IPS-11a (cell line): ENCODE data around the gene CDYL2.

ENCODE experiments used
- H3K4me3 ChIP-seq: one replicate; pipeline ENCODE4 v1.5.1; 2013; ENCODE audit warnings: low read depth, low read length, control low read depth

The CDYL2 gene

DNA sequence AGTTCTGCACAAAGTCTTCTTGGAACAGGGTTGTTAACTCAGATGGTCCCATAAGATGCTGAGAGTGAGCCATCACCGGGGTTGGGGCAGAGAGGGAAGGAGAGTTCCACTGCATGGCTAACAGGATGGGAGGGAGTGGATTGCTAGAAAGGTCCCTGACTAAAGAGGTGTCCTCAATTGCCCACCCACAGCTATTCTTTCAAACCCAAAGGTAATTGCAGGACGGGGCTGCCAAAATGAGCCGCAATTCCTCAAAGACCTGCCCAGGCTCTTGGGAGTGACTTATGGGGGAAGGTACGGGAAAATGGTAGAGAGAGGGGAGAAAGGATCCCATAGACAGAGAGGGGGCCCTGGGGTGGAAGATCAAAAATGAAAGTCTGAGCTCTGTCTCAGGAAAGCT lies 203.2 kb downstream of the CDYL2 start:
- H3K4me3 ChIP-seq: no peak overlapping the region

DNA sequence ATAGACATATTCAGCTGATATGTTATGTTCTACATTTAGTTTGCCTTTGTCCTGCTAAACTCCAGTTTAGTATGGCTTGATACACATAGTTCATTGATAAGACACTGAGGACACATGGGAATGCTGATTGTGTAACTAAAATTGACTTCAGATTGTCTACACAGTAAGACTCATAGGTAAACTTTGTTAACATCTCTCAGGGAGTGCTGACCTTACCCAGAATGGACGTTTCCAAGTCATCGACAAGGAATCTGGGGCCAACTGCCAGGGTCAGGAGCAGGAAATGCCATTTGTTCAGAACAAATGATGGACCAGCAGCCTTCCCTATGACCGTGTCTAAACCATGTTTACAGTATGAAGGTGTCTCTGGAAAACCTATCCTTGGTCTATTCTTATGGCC lies 204.9 kb downstream of the CDYL2 start:
- H3K4me3 ChIP-seq: no peak overlapping the region

GRCh38 chr16:80596507-80597207 lies 207.7 kb downstream of the CDYL2 start:
- no peak overlapping the region for H3K4me3 ChIP-seq

DNA sequence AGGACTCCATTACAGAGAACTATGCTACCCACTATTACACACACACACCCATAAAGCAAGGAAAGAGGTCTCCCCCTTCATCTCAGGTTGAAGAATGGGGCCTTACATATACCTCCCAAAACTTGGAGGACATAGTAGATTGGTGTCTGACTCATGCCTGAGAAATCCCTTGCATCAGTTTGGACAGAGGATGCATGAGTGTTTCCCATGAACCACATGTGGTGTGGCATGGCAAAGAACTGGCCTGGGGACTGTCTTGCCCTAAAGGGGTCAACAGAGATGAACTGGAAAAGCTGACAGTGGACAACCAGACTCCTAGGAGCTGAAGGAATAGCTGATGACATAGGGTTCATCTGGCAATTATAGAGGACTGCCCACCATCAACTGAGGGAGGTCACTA lies 209.6 kb downstream of the CDYL2 start:
- H3K4me3 ChIP-seq: no peak overlapping the region

DNA sequence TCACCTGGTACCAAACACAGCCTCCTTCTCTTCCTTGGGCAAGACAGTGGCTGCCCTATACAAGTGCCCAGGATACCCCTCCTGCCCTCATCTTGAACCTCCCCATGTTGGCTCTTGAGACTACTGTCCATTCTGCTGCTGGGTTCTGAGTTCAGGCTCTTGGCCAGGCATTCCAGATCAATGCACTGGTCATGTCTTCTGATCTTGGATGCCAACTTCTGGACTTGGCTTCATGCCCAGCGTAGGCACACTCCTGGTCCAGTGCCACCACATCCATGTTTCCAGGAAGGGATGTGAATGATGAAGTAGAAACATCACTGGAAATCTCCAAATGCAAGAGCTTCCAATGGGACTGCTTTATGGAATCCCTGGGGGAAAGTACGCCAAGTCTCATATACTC lies 212.1 kb downstream of the CDYL2 start:
- H3K4me3 ChIP-seq: no peak overlapping the region

DNA sequence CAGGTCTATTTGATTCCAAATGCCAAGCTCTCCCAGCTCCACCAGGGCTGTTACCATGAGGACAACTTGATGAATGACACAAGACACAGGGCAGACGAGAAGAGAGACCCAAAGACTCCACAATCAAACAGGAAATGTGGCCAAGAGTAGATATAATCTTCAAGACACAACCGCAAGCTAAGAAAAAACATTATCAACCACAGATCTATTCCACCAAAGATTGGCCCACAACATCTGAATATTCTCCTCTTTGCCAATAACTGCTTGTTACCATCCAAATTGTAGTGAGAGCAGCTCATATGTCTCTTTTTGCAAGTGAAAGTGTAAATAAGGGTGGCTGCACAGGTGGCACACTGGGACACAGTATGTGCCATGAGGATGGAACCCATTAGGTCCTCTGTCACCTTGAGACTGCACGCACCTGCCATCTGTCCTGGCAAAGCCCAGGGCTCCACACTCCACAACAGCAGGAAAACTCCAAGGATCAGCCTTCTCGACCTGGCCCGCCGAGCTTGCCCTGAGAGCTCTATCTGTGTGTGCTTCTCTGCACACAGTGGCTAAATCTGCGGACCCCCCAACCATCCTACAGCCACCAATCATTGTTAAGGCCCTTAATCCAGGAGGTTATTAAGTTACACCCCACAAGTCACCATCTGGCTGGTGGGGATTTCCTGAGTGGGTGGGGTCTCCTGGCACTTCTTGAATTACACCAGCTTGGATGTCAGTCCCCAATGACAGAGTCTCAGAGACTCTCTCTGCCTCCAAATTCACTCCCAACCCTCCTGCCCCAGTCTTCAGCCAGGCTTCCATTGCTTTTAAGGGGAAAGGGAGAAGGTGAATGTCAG lies 213.1 kb downstream of the CDYL2 start:
- no peak overlapping the region for H3K4me3 ChIP-seq

DNA sequence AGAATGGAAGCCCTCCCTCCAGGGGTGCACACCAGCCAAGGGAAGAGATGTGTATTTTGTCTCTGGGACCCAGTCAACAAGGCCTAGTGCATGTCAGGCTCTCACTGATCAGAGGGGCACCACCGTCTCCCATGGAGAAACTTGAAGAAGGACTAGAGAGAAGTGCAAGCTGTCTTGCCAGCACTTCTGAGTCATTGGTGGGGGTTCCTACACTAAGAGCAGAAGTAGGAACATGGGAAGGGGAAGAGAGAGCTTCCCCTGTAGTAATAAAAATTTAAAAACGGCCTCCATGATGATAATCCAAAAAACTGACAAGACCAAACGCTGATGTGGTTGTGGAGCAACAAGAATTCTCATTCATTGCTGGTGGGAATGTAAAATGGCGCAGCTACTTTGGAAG lies 217.3 kb downstream of the CDYL2 start:
- no peak overlapping the region for H3K4me3 ChIP-seq

DNA sequence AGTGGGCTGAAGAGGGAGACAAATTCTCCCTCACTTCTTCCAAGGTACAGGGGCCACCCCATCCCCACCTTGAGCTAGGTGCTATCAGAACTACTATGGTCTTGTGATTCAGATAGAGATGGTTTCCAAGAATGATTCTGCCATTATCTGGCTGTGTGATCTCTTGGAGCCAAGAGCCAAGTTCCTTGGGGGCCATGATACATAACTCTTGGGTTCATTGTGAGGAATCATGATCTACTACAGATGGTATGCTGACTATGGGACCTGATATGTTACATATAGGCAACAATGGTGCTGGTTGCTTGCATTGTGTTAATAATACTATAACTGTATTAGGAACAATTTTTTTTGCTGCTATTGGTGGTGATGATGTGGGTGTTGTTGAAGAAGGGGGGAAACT lies 217.9 kb downstream of the CDYL2 start:
- no peak overlapping the region for H3K4me3 ChIP-seq

- no peak overlapping the region for H3K4me3 ChIP-seq
These were observed 218.6 kb downstream of the CDYL2 start for GRCh38 chr16:80585764-80586163.

DNA sequence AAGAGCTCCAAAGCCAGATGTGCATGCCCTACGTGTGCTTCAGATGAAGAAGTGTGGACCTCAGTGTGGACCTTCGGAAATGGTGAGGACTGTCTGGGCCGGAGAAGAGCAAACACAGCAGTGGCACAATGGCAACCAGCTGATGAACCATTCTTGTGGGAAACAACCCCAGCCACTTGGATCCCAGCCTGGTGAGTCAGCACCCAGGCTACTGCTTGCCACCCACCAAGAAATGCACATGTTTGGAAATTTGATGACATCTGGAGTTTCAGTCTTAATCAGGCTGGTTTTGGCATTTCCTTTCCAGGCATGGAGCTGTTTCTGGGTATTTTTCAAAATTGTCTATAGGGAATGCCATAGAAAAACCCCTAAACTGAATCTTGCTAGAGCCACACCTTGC lies 220.9 kb downstream of the CDYL2 start:
- H3K4me3 ChIP-seq: no peak overlapping the region

- H3K4me3 ChIP-seq: no peak overlapping the region
These were observed 224.1 kb downstream of the CDYL2 start for GRCh38 chr16:80580109-80580832.

DNA sequence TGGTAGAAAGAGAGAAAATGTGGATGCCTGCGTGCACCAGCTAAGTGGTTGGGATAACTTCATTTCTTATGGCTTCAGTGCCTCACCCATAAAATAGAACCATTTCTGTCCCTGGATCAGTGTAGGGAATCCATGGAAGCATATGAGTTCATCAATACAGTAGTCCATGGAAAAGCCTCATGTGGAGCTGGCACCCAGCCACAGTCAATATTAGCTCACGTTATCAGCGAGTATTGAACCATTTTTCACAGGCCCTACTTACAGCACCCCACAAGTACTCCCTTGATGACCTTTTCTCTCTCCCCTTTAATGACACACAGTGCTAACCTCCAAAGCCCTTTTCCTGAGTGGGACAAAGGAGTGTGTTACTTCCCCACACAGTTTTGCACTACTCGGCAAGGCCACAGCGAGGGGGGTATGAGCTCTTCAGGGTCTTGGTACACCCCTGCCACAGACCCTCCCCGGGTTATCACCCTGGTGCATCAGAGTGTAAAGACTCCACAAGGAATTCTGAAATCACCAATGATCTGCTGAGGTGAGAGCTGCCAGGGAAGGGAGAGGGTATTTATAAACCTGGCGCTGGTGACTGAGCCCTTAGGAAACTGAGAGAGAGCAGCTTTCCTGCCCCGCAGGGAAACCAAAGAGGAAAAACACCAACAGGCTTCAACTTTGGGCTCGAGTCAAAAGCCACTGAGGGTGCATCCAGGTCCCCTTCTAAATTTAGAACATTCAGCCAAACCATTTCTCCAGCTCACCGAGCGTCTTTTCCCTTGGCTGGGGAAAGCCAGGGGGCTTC lies 226.7 kb downstream of the CDYL2 start:
- no peak overlapping the region for H3K4me3 ChIP-seq

DNA sequence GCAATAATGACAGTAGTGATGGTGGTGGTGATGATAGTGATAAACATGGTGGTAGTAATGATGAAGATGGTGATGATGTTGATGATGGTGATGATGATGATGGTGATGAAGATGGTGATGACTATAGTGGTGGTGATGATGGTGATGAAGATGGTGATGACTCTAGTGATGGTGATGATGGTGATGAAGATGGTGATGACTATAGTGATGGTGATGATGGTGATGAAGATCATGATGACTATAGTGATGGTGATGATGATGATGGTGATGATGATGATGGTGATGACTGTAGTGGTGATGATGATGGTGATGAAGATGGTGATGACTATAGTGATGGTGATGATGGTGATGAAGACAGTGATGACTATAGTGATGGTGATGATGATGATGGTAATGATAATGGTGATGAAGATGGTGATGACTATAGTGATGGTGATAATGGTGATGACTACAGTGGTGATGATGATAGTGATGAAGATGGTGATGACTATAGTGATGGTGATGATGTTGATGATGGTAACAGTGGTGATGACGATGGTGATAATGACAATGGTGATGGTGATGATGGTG lies 228.0 kb downstream of the CDYL2 start:
- H3K4me3 ChIP-seq: no peak overlapping the region

- no peak overlapping the region for H3K4me3 ChIP-seq
These were observed 230.7 kb downstream of the CDYL2 start for GRCh38 chr16:80573700-80574120.

- H3K4me3 ChIP-seq: no peak overlapping the region
These were observed 234.3 kb downstream of the CDYL2 start for GRCh38 chr16:80570106-80570478.

DNA sequence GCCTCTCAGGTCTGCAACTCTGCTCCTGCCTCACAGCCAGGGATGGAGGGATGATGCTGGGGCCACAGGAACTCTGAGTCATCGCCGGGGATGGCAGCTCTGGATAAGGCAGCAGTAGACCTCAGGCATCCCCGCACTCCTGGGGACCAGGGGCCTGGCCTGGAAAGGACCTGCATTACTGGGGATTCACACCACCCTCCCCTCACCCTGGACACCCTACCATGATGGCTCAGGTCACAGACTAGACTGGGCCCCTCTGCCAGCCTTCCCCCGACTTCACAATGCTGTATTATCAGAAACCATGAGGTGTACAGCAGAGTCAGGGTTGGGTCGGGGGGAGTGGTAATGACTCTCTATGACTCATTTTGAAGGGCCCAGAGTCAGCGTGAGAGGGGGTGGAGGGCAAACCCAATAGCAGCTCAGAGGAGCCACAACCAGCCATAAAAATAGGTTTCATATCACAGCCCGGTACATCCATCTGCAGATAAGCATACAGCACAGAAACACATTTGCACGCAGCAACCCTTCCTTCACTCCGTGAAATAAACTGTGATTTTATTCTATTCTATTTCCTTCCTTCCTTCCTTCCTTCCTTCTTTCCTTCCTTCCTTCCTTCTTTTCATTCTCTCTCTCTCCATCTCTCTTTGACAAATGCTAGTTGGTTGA lies 234.8 kb downstream of the CDYL2 start:
- no peak overlapping the region for H3K4me3 ChIP-seq

DNA sequence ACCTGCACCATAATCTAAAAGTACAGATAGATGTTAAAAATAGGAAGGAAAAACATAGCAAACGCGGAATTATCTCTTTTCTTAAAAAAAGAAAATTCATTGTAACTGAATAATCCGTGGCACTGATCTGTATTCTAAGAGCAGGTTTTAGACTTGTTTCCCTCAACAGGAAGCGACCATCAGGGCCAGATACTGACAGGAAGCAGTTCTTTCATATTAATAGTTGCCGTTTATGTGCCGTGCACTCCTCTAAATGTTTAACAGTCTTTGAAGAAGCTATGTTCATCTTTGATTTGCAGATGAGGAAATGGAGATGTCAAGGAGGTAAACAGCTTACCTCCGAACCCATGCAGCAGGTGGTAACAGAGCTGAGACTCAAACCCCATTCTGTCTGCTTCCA lies 240.0 kb downstream of the CDYL2 start:
- H3K4me3 ChIP-seq: no peak overlapping the region

DNA sequence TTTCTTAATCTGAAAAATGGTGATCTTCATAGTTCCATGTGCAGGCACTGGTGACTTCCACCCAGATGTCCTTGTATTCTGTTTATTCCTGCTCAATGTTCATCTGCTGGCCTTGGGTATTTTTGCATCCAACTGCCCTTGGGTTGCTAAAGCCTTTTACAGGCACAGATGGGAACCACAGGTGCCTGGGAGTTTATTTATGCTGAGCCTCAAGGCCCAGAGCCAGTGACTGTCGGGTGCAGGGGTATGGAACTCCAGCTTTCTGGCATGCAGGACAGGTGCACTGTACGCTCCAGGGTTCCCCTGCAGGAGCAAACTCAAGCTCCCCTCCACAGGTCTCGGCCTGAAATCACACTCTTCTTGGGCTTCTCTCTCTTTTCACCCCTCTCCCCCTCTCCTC lies 241.3 kb downstream of the CDYL2 start:
- H3K4me3 ChIP-seq: no peak overlapping the region

GRCh38 chr16:80559369-80559768 lies 245.0 kb downstream of the CDYL2 start:
- H3K4me3 ChIP-seq: no peak overlapping the region

DNA sequence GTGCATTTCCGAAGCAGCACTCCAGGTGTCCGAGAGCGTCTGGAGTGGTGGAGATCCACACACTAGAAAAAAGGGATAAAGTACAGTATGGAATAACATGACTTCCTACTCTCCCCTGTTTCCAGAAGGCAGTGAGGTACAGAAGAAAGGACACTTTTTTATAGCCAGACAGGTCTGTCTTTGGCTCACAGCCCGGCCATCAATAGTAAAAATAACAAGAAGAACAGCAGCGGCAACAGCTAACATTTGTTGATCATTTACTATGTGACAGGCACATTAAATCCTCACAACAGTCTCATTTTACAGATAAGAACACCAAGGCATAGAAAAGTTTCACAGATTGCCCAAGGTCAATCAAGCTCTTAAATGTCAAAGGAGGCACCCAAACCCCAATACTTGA lies 247.4 kb downstream of the CDYL2 start:
- H3K4me3 ChIP-seq: no peak overlapping the region
